ENCODE measurements around the gene CCDC92B.
A peak's percentile ranks its signal among the peaks of the same experiment; 100 is the strongest.
"Not testable (repeated sequence)": the region's sequence is repeated elsewhere in the genome, so short reads cannot be mapped to it uniquely, and the experiment has no call there.

The CCDC92B gene

GRCh38 chr17:2688351-2689342, 60.8 kb downstream of the CCDC92B start:
- no peak for FAIRE-seq

DNA sequence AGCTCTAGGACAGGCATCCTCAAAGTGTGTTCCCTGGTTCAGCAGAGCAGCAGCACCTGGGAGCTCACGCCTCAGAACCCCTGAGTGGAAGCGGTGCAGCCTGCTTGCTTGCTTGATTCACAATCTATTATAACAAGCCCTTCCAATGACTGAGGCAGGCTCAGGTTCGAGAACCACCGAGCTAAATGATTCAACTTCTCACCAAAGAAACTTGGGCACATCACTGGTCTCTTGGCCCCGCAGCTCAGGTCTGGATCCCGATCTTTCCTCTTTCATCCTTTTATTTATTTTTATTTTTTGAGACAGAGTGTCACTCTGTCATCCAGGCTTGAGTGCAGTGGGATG, 62.4 kb downstream of the CCDC92B start:
- no peak for FAIRE-seq

GRCh38 chr17:2685696-2686095, 63.8 kb downstream of the CCDC92B start:
- FAIRE-seq = no peak

GRCh38 chr17:2684549-2684948, 64.9 kb downstream of the CCDC92B start:
- no peak for FAIRE-seq

DNA sequence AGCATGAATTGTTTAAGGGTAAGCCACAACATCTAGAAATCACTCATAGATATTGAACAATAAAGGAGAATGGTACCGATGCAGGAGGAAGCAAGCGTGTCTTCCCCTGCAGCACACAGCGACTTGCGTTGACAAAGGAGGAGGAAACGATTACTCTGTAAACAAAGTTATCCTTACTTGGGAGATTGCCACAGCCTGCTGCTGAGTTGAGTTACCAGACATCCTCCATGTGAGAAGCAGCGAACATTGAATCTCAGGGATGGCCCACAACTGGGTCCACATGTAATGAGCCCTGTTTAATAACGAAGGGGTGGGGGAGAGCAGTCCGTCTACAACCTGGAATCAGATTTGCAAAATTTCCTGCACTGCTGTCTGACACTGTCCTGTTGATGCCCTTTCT, 65.5 kb downstream of the CCDC92B start:
- no peak for FAIRE-seq

DNA sequence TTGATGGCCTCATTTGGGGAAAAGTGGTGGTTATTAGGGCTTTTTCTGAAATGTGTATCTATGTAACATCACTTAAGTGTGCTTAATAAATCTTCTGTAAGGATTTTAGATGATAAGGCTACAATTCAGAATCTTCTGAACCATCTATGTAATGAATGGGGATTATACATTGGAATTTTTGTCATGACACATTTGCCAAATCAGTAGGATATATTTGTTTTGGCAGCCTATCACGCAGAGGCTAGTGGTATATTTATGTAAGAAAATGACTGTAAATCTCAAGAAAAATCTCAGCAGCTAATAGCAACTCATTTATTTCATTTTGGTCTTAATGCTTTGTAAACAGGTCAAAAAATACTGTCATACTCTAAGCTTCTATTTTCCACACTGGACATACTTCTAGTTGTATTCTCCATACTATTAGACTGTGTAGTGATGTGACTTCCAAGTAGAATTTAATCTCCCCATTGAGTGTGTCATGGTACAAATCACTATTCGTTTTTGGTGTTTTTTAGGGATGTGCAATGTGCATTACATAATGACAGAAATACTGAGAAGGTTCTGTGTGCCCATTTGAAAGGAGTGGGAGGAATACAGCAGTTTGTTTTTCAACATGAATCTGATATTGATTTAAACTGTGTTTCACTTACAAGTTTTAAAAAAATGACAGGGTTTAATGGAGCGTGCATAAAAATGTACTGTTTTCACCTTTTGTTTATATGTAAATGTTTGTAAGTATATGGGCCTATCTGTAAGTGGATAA, 67.1 kb downstream of the CCDC92B start:
- no peak for FAIRE-seq

DNA sequence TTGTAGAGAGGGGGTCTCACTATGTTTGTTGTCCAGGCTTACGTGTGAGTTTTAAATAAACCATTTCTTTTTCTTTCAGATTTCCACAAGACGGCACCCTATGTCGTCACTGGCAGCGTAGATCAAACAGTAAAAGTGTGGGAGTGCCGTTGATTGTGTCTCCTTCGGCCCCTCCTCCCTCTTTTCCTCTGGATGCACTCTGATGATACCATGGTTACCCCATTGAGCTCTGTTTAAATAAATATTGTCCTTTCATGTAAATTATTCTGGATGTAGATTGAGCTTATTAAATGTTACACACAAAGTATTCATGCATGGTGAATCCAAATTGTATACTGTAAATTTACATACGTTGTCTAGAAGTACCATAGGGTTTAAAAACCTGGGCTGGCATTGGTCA, 67.8 kb downstream of the CCDC92B start:
- peak; percentile 79 for FAIRE-seq

DNA sequence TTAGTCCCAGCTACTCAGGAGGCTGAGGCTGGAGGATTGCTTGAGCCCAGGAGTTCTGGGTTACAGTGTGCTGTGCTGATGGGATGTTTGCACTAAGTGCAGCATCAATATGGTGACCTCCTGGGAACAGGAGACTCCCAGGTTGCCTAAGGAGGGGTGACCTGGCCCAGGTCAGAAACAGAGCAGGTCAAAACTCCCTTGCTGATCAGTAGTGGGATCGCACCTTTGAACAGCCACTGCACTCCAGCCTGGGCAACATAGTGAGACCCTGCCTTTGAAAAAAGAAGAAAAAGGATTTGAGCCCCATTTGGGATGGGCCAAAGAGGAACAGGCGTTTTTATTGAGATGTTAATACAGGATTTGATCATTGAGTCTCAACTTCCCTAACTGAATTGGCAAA, 68.5 kb downstream of the CCDC92B start:
- FAIRE-seq = no peak

DNA sequence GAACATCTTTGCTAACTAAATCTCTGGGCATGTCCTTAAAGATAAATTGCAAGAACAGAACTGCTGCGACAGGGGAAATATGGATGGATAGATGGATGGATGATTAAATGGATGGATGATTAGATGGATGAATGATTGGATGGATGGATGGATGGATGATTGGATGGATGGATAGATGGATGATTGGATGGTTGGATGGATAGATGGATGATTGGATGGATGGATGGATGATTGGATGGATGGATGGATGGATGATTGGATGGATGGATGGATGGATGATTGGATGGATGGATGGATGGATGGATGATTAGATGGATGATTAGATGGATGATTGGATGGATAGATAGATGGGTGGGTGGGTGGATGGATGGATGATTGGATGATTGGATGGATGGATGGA, 70.2 kb downstream of the CCDC92B start:
- not testable (repeated sequence) for FAIRE-seq
